Measurements from ENCODE around the gene FAM53C. TPM values are rescaled to one million over a fixed set of nuclear protein-coding genes. Genes with fewer than 3 reads are reported as not detected.
"Not testable (repeated sequence)": the region's sequence is repeated elsewhere in the genome, so short reads cannot be mapped to it uniquely, and the experiment has no call there.

Gene FAM53C
- 25.7 TPM for total RNA-seq
- long read RNA-seq, full-length matches to known transcripts: 3 of 35 reads
- long read RNA-seq, partial matches to known transcripts: 29 of 35 reads
- long read RNA-seq, other reads (novel, unspliced or antisense): 3 of 35 reads

GRCh38 chr5:138337685-138338410 lies at the start of gene FAM53C:
TSS of gene FAM53C (plus strand) at chr5:138338266. CDS start at chr5:138341336, 3,070 bp downstream.
- peak; percentile 97 for DNase-seq (ENCODE audit: low spot score)

GRCh38 chr5:138289296-138289695 lies 48.8 kb upstream of the FAM53C start:
- no peak for DNase-seq (ENCODE audit: low spot score)

- no peak for DNase-seq (ENCODE audit: low spot score)
These were observed 34.7 kb upstream of the FAM53C start for GRCh38 chr5:138303372-138303771.

GRCh38 chr5:138305797-138306196 lies 32.3 kb upstream of the FAM53C start:
- no peak for DNase-seq (ENCODE audit: low spot score)

- DNase-seq (ENCODE audit: low spot score): no peak
These were observed 22.3 kb upstream of the FAM53C start for GRCh38 chr5:138315751-138316278.

- no peak for DNase-seq (ENCODE audit: low spot score)
These were observed 21.7 kb upstream of the FAM53C start for GRCh38 chr5:138316355-138316754.

GRCh38 chr5:138318211-138318610 lies 19.9 kb upstream of the FAM53C start:
- not testable (repeated sequence) for DNase-seq (ENCODE audit: low spot score)

GRCh38 chr5:138330813-138331448 lies 7.1 kb upstream of the FAM53C start:
- no peak for DNase-seq (ENCODE audit: low spot score)

- peak; percentile 97 for DNase-seq (ENCODE audit: low spot score)
These were observed 6.4 kb upstream of the FAM53C start, which contains the start of gene CDC25C for GRCh38 chr5:138331449-138332368. TSS of gene CDC25C (minus strand) at chr5:138331804. CDS start at chr5:138331180, 624 bp downstream.

- DNase-seq (ENCODE audit: low spot score): no peak
These were observed 3.1 kb upstream of the FAM53C start for GRCh38 chr5:138334867-138335447.

- no peak for DNase-seq (ENCODE audit: low spot score)
These were observed 948 bp upstream of the FAM53C start for GRCh38 chr5:138336952-138337684.

- no peak for DNase-seq (ENCODE audit: low spot score)
These were observed 485 bp downstream of the FAM53C start for GRCh38 chr5:138338411-138339090.

- no peak for DNase-seq (ENCODE audit: low spot score)
These were observed 1.0 kb downstream of the FAM53C start for GRCh38 chr5:138339091-138339456.

- DNase-seq (ENCODE audit: low spot score): no peak
These were observed 1.4 kb downstream of the FAM53C start for GRCh38 chr5:138339464-138339863.

- DNase-seq (ENCODE audit: low spot score): no peak
These were observed 1.9 kb downstream of the FAM53C start for GRCh38 chr5:138340008-138340407.

GRCh38 chr5:138344887-138345622 lies 7.0 kb downstream of the FAM53C start:
- DNase-seq (ENCODE audit: low spot score): no peak

- no peak for DNase-seq (ENCODE audit: low spot score)
These were observed 8.8 kb downstream of the FAM53C start for GRCh38 chr5:138346889-138347288.

- no peak for DNase-seq (ENCODE audit: low spot score)
These were observed 11.9 kb downstream of the FAM53C start for GRCh38 chr5:138349852-138350562.
